ENCODE measurements around the gene CREBZF. TPM values are rescaled to one million over a fixed set of nuclear protein-coding genes. Genes with fewer than 3 reads are reported as not detected.
"Not testable (repeated sequence)": the region's sequence is repeated elsewhere in the genome, so short reads cannot be mapped to it uniquely, and the experiment has no call there.

Gene CREBZF
- total RNA-seq, 1 donor from 2014 or later, result 109 TPM

DNA sequence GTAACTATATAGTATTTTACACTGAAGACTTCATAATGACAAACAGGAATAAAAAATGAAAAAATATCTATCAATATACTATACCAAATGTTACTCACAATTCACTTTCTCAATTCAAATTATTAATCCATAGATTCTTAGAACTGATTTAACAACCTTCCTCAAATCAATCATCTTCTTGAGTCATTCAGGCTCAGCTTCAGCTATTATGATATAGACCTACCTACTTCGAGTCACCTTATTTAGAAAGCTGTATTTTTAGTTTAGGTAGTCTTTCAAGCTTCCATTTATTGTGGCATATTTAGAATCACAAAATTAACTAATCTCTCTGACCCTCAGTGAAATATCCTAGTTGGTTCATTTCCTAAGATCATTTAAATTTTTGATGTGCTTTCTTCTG lies 8.2 kb downstream of the CREBZF start:
- no peaks in the 10 kb centered on the region for H3K27me3 Mint-ChIP-seq (ENCODE audit: insufficient read depth, low read depth)
- H3K27ac Mint-ChIP-seq, result no peak overlapping the region

GRCh38 chr11:85654343-85654742 lies 10.6 kb downstream of the CREBZF start:
- not testable (repeated sequence) for H3K27ac Mint-ChIP-seq; H3K4me3 Mint-ChIP-seq; H2AFZ ChIP-seq (replicated peaks); H3K36me3 Mint-ChIP-seq; H3K9ac ChIP-seq; H3K9me3 Mint-ChIP-seq; H3K27me3 ChIP-seq; H3K4me3 ChIP-seq; DNase-seq (ENCODE audit: low spot score); H3K4me2 ChIP-seq; H3K27ac ChIP-seq; H3K4me1 ChIP-seq; H3K9me3 ChIP-seq (ENCODE audit: low read depth); H3K4me1 Mint-ChIP-seq; H3K27me3 Mint-ChIP-seq (ENCODE audit: insufficient read depth, low read depth)
- peaks cover 48% of the 10 kb centered on the region for H3K79me2 ChIP-seq (ENCODE audit: low read depth)
- H3K36me3 ChIP-seq, result peaks cover 32% of the 10 kb centered on the region
- H4K20me1 ChIP-seq (ENCODE audit: low read depth), result peaks cover 46% of the 10 kb centered on the region
- H3F3A ChIP-seq (ENCODE audit: low read depth), result peaks cover 45% of the 10 kb centered on the region

More for the DNA sequence above, 8.2 kb downstream of the CREBZF start:
- no peak overlapping the region for H3K27ac ChIP-seq
- H3K4me3 ChIP-seq, result no peak overlapping the region
- peaks cover 71% of the 10 kb centered on the region for H4K20me1 ChIP-seq (ENCODE audit: low read depth)
- peaks cover 26% of the 10 kb centered on the region for H3K4me1 Mint-ChIP-seq
- TF ChIP-seq CTCF (IDR thresholded peaks at IDR 0.05) (no peak), EZH2phosphoT487 (IDR thresholded peaks at IDR 0.05) (no peak), EZH2 (IDR thresholded peaks at IDR 0.05) (no peak)
- H3K27me3 ChIP-seq, result no peaks in the 10 kb centered on the region
- H3K36me3 ChIP-seq, result peaks cover 54% of the 10 kb centered on the region
- H3K4me2 ChIP-seq, result no peak overlapping the region
- peaks cover 17% of the 10 kb centered on the region for H3K36me3 Mint-ChIP-seq
- H3K9me3 Mint-ChIP-seq, result no peaks in the 10 kb centered on the region
- no peak for DNase-seq (ENCODE audit: low spot score)
- peaks cover 26% of the 10 kb centered on the region for H3K4me1 ChIP-seq
- no peak overlapping the region for H3K4me3 Mint-ChIP-seq
- H2AFZ ChIP-seq (replicated peaks), result no peak overlapping the region
- no peaks in the 10 kb centered on the region for H3K9me3 ChIP-seq (ENCODE audit: low read depth)
- peaks cover 66% of the 10 kb centered on the region for H3K79me2 ChIP-seq (ENCODE audit: low read depth)
- peaks cover 47% of the 10 kb centered on the region for H3F3A ChIP-seq (ENCODE audit: low read depth)
- peak overlapping the region; percentile 26 for H3K9ac ChIP-seq

DNA sequence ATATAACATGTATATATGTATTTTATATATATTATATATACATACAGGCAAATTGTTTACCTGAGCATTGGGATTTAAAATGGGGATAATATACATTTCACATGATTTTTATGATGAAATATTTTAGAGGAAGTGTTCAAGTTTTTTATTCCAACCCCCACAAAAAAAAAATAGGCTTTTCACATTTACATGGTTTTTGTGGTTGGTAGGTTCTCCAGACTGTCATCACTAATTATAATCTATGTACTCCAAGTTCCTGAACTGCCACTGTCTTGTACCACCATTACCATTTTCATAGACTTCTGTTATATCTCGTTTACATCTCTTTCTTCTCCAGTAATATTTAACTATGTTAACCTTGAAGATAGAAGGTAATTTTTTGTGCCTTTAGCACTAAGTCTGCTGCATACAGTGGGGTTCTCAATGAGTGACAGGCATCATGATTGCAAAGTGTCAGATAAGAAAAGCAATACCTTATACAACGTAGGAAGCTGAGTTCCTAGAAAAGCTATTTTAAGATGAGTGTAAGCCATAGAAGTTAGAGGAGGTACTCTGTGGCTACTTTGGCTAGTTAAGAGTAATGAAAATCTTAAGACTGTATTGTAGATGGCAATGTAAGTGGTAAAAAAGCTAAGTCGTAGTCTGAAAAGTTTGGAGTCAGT lies 12.0 kb downstream of the CREBZF start:
- peaks cover 5% of the 10 kb centered on the region for H3K27me3 Mint-ChIP-seq (ENCODE audit: insufficient read depth, low read depth)
- peaks cover 33% of the 10 kb centered on the region for H4K20me1 ChIP-seq (ENCODE audit: low read depth)
- H3K4me1 Mint-ChIP-seq, result peaks cover 9% of the 10 kb centered on the region
- H3K27ac ChIP-seq, result peak overlapping the region; percentile 54
- no peak overlapping the region for H3K4me3 Mint-ChIP-seq
- H2AFZ ChIP-seq (replicated peaks), result no peak overlapping the region
- no peak for TF ChIP-seq EZH2 (IDR thresholded peaks at IDR 0.05)
- TF ChIP-seq CTCF (IDR thresholded peaks at IDR 0.05), result no peak
- no peak for TF ChIP-seq EZH2phosphoT487 (IDR thresholded peaks at IDR 0.05)
- peaks cover 7% of the 10 kb centered on the region for H3K4me1 ChIP-seq
- peaks cover 48% of the 10 kb centered on the region for H3K79me2 ChIP-seq (ENCODE audit: low read depth)
- no peak overlapping the region for H3K4me2 ChIP-seq
- no peaks in the 10 kb centered on the region for H3K9me3 Mint-ChIP-seq
- no peak overlapping the region for H3K9ac ChIP-seq
- no peak overlapping the region for H3K27ac Mint-ChIP-seq
- H3F3A ChIP-seq (ENCODE audit: low read depth), result peaks cover 49% of the 10 kb centered on the region
- H3K9me3 ChIP-seq (ENCODE audit: low read depth), result no peaks in the 10 kb centered on the region
- H3K36me3 Mint-ChIP-seq, result peaks cover 5% of the 10 kb centered on the region
- no peaks in the 10 kb centered on the region for H3K27me3 ChIP-seq
- no peak overlapping the region for H3K4me3 ChIP-seq
- H3K36me3 ChIP-seq, result peaks cover 28% of the 10 kb centered on the region
- DNase-seq (ENCODE audit: low spot score), result no peak

- DNase-seq (ENCODE audit: low spot score), result no peak
- Histone ChIP-seq H3K27me3 (no peaks in the 10 kb centered on the region), H3K36me3 (peaks cover 10% of the 10 kb centered on the region), H3F3A (ENCODE audit: low read depth) (peaks cover 41% of the 10 kb centered on the region), H3K4me1 (peaks cover 7% of the 10 kb centered on the region), H4K20me1 (ENCODE audit: low read depth) (peaks cover 16% of the 10 kb centered on the region), H3K27ac (no peak overlapping the region), H3K9me3 (ENCODE audit: low read depth) (no peaks in the 10 kb centered on the region), H2AFZ (replicated peaks) (no peak overlapping the region), H3K4me2 (no peak overlapping the region), H3K4me3 (no peak overlapping the region), H3K79me2 (ENCODE audit: low read depth) (peaks cover 31% of the 10 kb centered on the region), H3K9ac (no peak overlapping the region)
- H3K27ac Mint-ChIP-seq, result no peak overlapping the region
- H3K27me3 Mint-ChIP-seq (ENCODE audit: insufficient read depth, low read depth), result peaks cover 5% of the 10 kb centered on the region
- H3K4me1 Mint-ChIP-seq, result peaks cover 11% of the 10 kb centered on the region
- TF ChIP-seq CTCF (IDR thresholded peaks at IDR 0.05), result no peak
- no peak for TF ChIP-seq EZH2 (IDR thresholded peaks at IDR 0.05)
- no peak for TF ChIP-seq EZH2phosphoT487 (IDR thresholded peaks at IDR 0.05)
- H3K36me3 Mint-ChIP-seq, result peaks cover 2% of the 10 kb centered on the region
- H3K4me3 Mint-ChIP-seq, result no peak overlapping the region
- H3K9me3 Mint-ChIP-seq, result no peaks in the 10 kb centered on the region
Observed at GRCh38 chr11:85651118-85651517, 13.8 kb downstream of the CREBZF start.

Data from neural progenitor cell (in vitro differentiated cells).